Common myeloid progenitor, CD34-positive (primary cell): ENCODE data around the gene TCEAL9.
"Not testable (repeated sequence)": the region's sequence is repeated elsewhere in the genome, so short reads cannot be mapped to it uniquely, and the experiment has no call there.

Experiments used
- CTCF ChIA-PET: fragments of 350-600 bp; sonication (Branson Sonifier 250); formaldehyde crosslinking; loops from one replicate; lab custom pipeline; 2021; ENCODE audit warnings: antibody characterized with exemption; lab: Charles Lee
- POLR2A ChIA-PET: fragments of 350-600 bp; sonication (Branson Sonifier 250); formaldehyde crosslinking; loops from one replicate; lab custom pipeline; 2021; ENCODE audit warnings: antibody characterized with exemption; lab: Charles Lee
- DNase-seq, 3 donors: peaks; one replicate each; pipeline versions ENCODE4 v3.0.0 to v3.0.0-alpha.2; 2013
- H3K27ac ChIP-seq, 2 experiments: 1 replicate in 1 of 2; 2 replicates in 1 of 2; pipeline ENCODE4 v1.7.0; 2013; ENCODE audit warnings: inconsistent platforms in 2 of 2, low read length in 2 of 2, mild to moderate bottlenecking in 2 of 2, low read depth in 1 of 2, moderate library complexity in 1 of 2; ENCODE audit not compliant: severe bottlenecking in 2 of 2, insufficient read depth in 1 of 2, poor library complexity in 1 of 2
- H3K27me3 ChIP-seq, 5 experiments: replicated peaks in 2 of 5; 1 replicate in 3 of 5; 2 replicates in 2 of 5; pipeline versions ENCODE4 v1.6.1 to v1.7.0; 2013; ENCODE audit warnings: low read length in 4 of 5, mild to moderate bottlenecking in 2 of 5, moderate library complexity in 2 of 5, inconsistent platforms in 1 of 5; ENCODE audit not compliant: insufficient read depth in 5 of 5, control insufficient read depth in 4 of 5
- H3K36me3 ChIP-seq, 4 experiments: 1 replicate in 2 of 4; 2 replicates in 2 of 4; pipeline versions ENCODE4 v1.6.1 to v1.7.0; 2013; ENCODE audit warnings: low read length in 3 of 4, control low read depth in 1 of 4, mild to moderate bottlenecking in 1 of 4; ENCODE audit not compliant: control insufficient read depth in 4 of 4, insufficient read depth in 4 of 4
- H3K4me1 ChIP-seq, 4 experiments: 1 replicate in 3 of 4; 2 replicates in 1 of 4; pipeline versions ENCODE4 v1.6.1 to v1.7.1; 2013; ENCODE audit warnings: low read length in 3 of 4, mild to moderate bottlenecking in 3 of 4, control low read depth in 1 of 4, inconsistent platforms in 1 of 4, moderate library complexity in 1 of 4; ENCODE audit not compliant: control insufficient read depth in 4 of 4, insufficient read depth in 4 of 4; ENCODE audit errors: control extremely low read depth in 1 of 4
- H3K4me3 ChIP-seq, 7 experiments: 1 replicate in 4 of 7; 2 replicates in 3 of 7; pipeline versions ENCODE4 v1.5.1 to v1.7.0; 2013; ENCODE audit warnings: mild to moderate bottlenecking in 7 of 7, low read length in 6 of 7, moderate library complexity in 6 of 7, inconsistent platforms in 2 of 7, low read depth in 2 of 7, control low read depth in 1 of 7; ENCODE audit not compliant: insufficient read depth in 4 of 7, control insufficient read depth in 1 of 7; ENCODE audit errors: extremely low read depth in 1 of 7
- H3K9me3 ChIP-seq, 5 experiments: 1 replicate in 4 of 5; 2 replicates in 1 of 5; pipeline versions ENCODE4 v1.6.1 to v1.7.1; 2013; ENCODE audit warnings: low read length in 4 of 5, mild to moderate bottlenecking in 2 of 5, inconsistent platforms in 1 of 5, low read depth in 1 of 5, moderate library complexity in 1 of 5; ENCODE audit not compliant: control insufficient read depth in 4 of 5, insufficient read depth in 2 of 5; ENCODE audit errors: control extremely low read depth in 1 of 5
- WGBS: methylation state at CpG from one replicate; pipeline ENCODE4 v1.1.5; 2013; ENCODE audit not compliant: insufficient coverage; 5-methylcytosine and 5-hydroxymethylcytosine counted together

TCEAL9 gene

GRCh38 chrX:103385283-103385830, 29.1 kb downstream of the TCEAL9 start:
- H3K4me1 ChIP-seq, DNase-seq, POLR2A ChIA-PET, H3K9me3 ChIP-seq, H3K4me3 ChIP-seq, CTCF ChIA-PET, H3K36me3 ChIP-seq, H3K27me3 ChIP-seq, H3K27ac ChIP-seq: not testable (repeated sequence)
- WGBS: no CpG with 5 or more reads among the region's 5 CpGs

- Histone ChIP-seq H3K27me3 (no peaks in the 10 kb centered on the region), H3K4me1 (no peaks in the 10 kb centered on the region), H3K4me3 (no peak overlapping the region), H3K27ac (no peak overlapping the region), H3K36me3 (no peaks in the 10 kb centered on the region), H3K9me3 (no peaks in the 10 kb centered on the region)
- CTCF ChIA-PET: no interaction called here
- WGBS: 100% methylated on average over 1 of the region's 2 CpGs
- POLR2A ChIA-PET: no interaction called here
- DNase-seq: no peak
Observed at GRCh38 chrX:103386332-103386731, 30.0 kb downstream of the TCEAL9 start.

- 78% methylated on average over 1 of the region's 3 CpGs for WGBS
- peaks cover 0 to 3% (median 0%) of the 10 kb centered on the region in 5 experiments for H3K27me3 ChIP-seq
- H3K4me1 ChIP-seq: no peaks in the 10 kb centered on the region
- H3K36me3 ChIP-seq: no peaks in the 10 kb centered on the region
- no peak for DNase-seq
- ChIA-PET CTCF (no interaction called here), POLR2A (no interaction called here)
- no peak overlapping the region for H3K4me3 ChIP-seq
- no peak overlapping the region for H3K27ac ChIP-seq
- H3K9me3 ChIP-seq: no peaks in the 10 kb centered on the region
Observed at GRCh38 chrX:103393487-103393886, 37.2 kb downstream of the TCEAL9 start.

GRCh38 chrX:103396186-103396585, 39.9 kb downstream of the TCEAL9 start:
- 68% methylated on average over 3 of the region's 5 CpGs for WGBS
- Histone ChIP-seq H3K27me3 (peaks cover 0 to 6% (median 0%) of the 10 kb centered on the region in 5 experiments), H3K4me1 (no peaks in the 10 kb centered on the region), H3K27ac (no peak overlapping the region), H3K36me3 (no peaks in the 10 kb centered on the region), H3K4me3 (no peak overlapping the region), H3K9me3 (no peaks in the 10 kb centered on the region)
- ChIA-PET CTCF (no interaction called here), POLR2A (no interaction called here)
- no peak for DNase-seq

GRCh38 chrX:103396660-103397059, 40.4 kb downstream of the TCEAL9 start:
- ChIA-PET POLR2A (no interaction called here), CTCF (no interaction called here)
- DNase-seq: no peak
- Histone ChIP-seq H3K27me3 (peaks cover 0 to 8% (median 0%) of the 10 kb centered on the region in 5 experiments), H3K9me3 (no peaks in the 10 kb centered on the region), H3K4me1 (no peaks in the 10 kb centered on the region), H3K27ac (no peak overlapping the region), H3K36me3 (no peaks in the 10 kb centered on the region), H3K4me3 (no peak overlapping the region)
- WGBS: 81% methylated on average over 2 of the region's 2 CpGs

GRCh38 chrX:103397707-103398106, 41.4 kb downstream of the TCEAL9 start:
- ChIA-PET POLR2A (no interaction called here), CTCF (interaction anchor here (0.6 kb wide), 1 partner anchor 190 kb away, joined by 4 read pairs; no protein-coding TSS in a partner anchor)
- H3K4me3 ChIP-seq: no peak overlapping the region
- no peaks in the 10 kb centered on the region for H3K4me1 ChIP-seq
- H3K9me3 ChIP-seq: no peaks in the 10 kb centered on the region
- peaks cover 0 to 8% (median 0%) of the 10 kb centered on the region in 5 experiments for H3K27me3 ChIP-seq
- no peak for DNase-seq
- no peaks in the 10 kb centered on the region for H3K36me3 ChIP-seq
- 79% methylated on average over 3 of the region's 4 CpGs for WGBS
- no peak overlapping the region for H3K27ac ChIP-seq

GRCh38 chrX:103398421-103398864, 42.1 kb downstream of the TCEAL9 start:
- WGBS: 0% methylated on average over 1 of the region's 1 CpG
- no peaks in the 10 kb centered on the region for H3K9me3 ChIP-seq
- H3K4me1 ChIP-seq: no peaks in the 10 kb centered on the region
- CTCF ChIA-PET: no interaction called here
- H3K27me3 ChIP-seq: peaks cover 0 to 8% (median 0%) of the 10 kb centered on the region in 5 experiments
- POLR2A ChIA-PET: no interaction called here
- H3K27ac ChIP-seq: no peak overlapping the region
- H3K36me3 ChIP-seq: no peaks in the 10 kb centered on the region
- H3K4me3 ChIP-seq: no peak overlapping the region
- DNase-seq: peak in 2 of 3 donors; percentile 33 to 44
